Fibroblast of lung (primary cell): ENCODE results near the gene KCTD14.

Experiments
- EZH2 ChIP-seq: IDR thresholded peaks from 2 replicates; pipeline ENCODE4 v1.5.1; 2012; ENCODE audit warnings: low read length, control low read depth, mild to moderate bottlenecking; ENCODE audit errors: missing control alignments
- TF ChIP-seq, protein P1 (sequence below), 2 donors: IDR thresholded peaks in 1 of 2; conservative IDR thresholded peaks in 1 of 2; 1 replicate in 1 of 2; 2 replicates in 1 of 2; pipeline ENCODE4 v1.5.1; 2011 to 2012; ENCODE audit warnings: low read length in 2 of 2, control low read depth in 1 of 2, inconsistent platforms in 1 of 2, low read depth in 1 of 2, mild to moderate bottlenecking in 1 of 2

DNA sequence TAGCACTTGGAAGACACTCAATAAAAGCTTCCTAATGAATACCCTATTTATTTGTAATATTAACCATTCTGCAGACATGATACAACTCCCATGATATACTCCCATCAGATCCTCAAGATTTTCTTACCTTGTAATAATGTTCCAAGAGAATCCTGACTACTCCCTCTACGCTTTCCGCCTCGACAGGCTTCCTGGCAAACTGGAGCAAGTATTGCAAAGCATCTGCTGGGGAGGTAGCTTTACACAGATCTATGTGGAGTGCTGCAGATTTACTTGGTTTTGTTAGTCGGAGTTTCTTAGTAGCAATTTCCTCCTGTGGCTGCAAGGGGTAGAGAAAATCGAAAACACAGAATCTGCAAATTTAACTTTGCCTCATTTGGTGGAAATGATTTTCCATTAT is 32.1 kb downstream of the KCTD14 start:
- TF ChIP-seq, protein P1, sequence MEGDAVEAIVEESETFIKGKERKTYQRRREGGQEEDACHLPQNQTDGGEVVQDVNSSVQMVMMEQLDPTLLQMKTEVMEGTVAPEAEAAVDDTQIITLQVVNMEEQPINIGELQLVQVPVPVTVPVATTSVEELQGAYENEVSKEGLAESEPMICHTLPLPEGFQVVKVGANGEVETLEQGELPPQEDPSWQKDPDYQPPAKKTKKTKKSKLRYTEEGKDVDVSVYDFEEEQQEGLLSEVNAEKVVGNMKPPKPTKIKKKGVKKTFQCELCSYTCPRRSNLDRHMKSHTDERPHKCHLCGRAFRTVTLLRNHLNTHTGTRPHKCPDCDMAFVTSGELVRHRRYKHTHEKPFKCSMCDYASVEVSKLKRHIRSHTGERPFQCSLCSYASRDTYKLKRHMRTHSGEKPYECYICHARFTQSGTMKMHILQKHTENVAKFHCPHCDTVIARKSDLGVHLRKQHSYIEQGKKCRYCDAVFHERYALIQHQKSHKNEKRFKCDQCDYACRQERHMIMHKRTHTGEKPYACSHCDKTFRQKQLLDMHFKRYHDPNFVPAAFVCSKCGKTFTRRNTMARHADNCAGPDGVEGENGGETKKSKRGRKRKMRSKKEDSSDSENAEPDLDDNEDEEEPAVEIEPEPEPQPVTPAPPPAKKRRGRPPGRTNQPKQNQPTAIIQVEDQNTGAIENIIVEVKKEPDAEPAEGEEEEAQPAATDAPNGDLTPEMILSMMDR (conservative IDR thresholded peaks at IDR 0.05 in 1 of 2, IDR thresholded peaks at IDR 0.05 in 1 of 2; ENCODE audit: low read depth in 1 of 2, low read length in 2 of 2) = no peak
- no peak for TF ChIP-seq EZH2
